AML-193 (cell line): Measurements from ENCODE around the gene CHKB.
A peak's percentile ranks its signal among the peaks of the same experiment; 100 is the strongest.

Experiments
- DNase-seq, 2 experiments: peaks; one replicate each; lab custom pipeline; 2025; lab: John Stamatoyannopoulos, UW

Gene CHKB

DNA sequence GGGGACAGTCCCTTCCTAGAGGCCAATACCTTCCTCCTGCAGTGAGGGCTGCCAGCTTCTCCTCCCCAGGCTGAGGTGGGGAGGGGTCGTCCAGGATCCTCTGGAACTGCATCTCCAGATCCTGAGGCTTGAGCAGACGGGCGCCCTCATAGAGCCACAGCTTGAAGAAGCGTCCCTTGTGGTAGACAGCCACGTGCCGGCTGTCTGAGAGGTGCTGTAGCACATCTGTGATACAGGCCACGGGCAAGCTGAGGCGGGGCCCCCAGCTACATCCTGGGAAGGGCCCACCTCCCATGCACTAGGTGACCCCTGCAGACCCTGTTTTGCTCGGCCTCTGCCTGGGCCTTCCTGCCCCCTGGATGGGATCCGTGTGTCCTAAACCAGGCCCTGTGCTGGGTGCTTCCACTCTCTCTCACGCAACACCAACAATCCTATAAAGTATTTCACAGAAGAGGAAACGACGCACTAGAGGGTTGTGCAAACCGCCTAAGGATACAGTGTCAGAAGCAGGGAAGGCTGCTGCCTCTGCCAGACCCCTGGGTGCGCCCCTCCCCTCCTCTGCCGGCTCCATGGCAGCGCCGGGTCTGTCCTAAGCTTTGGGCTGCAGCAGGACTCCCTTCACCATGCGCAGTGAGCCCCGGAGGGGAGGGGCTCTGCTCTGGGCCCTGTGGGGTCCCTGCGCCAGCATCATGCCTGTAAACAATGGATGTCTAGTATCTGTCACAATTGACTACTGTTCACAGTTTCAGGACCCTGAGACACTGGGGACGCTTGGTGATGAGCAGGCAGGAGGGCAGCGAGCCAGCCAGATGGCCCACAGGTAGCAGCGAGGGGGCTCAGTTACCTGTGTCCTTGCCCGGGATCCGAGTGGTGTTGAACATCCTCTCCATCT, 8.9 kb downstream of the CHKB start:
- DNase-seq = no peak

DNA sequence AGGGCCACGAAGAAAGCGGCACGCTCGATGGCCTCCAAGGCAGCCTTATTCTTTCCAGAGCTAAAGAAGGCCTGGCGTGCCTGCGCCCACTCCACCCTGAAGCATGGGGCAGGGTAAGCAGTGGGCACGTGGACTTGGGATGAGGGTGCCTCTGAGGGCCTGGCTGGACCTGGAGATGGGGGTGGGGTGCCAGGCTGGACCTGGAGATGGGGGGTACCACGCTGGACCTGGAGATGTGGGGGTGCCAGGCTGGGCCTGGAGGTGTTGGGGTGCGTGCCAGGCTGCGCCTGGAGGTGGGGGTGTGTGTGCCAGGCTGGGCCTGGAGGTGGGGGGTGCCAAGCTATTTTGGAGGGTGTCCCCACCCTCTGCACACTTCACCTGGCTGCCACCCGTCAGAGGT, 9.7 kb downstream of the CHKB start:
- no peak for DNase-seq

DNA sequence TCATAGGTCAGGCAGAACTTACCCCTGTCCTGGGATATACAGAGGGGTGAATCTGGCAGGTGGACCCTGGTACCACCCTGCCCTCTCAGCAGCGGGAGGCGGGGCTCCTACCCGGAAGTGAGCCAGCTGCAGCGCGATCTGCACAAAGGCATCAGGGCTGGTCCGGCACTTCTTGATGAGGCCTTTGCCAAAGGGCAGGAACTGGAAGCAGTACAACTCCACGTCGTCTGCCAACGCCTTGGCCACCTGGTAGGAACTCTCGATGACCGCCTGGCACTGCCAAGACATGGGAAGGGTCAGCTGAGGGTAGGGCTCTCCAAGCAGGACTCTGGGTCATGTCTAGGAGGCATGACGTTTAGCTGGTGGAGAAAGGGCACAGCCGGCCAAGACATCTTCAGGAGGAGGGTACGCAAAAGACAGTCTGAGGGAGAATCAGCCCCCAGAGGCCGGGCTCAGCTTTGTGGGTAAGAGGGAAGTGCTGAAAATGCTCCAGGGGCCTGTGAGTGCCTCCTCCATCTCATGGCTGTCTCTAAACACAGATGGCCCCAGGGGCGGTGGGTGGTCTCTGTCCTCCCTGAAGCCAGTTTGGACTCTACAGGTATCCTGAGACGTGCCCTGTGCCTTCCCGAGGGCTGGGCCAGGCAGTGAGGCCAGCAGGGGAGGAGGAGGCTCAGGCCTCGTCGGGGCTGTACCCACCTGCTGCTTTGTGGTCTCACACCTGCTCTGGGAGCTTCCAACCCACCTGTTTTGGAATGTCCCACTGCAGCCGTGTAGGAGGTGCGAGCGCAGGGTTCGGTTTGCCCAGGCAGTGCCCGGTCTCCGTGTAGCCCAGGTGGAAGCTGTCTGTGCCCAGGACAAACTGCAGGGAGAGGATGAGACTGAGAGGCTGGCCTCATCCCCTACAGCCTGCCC, 11.1 kb downstream of the CHKB start:
- no peak for DNase-seq

DNA sequence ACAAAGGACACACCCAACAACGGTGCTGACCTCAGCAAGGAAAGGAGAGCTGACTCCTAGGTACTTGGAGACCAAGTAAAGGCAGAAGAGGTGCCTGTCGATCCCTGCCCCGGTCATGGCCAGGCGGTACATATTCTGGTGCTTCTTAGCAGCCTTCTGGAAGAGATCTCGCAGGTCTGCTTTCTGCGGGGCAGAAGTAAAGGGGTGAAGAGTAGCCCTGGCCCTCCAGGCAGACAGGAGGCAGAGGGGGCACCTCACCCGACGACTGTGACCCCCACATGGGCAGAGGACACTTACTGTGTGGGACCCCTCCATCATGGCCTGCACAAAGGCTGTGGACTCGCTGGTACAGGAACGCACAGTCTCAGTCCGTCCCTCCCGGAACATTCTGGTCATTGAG, 11.8 kb downstream of the CHKB start:
- no peak for DNase-seq

DNA sequence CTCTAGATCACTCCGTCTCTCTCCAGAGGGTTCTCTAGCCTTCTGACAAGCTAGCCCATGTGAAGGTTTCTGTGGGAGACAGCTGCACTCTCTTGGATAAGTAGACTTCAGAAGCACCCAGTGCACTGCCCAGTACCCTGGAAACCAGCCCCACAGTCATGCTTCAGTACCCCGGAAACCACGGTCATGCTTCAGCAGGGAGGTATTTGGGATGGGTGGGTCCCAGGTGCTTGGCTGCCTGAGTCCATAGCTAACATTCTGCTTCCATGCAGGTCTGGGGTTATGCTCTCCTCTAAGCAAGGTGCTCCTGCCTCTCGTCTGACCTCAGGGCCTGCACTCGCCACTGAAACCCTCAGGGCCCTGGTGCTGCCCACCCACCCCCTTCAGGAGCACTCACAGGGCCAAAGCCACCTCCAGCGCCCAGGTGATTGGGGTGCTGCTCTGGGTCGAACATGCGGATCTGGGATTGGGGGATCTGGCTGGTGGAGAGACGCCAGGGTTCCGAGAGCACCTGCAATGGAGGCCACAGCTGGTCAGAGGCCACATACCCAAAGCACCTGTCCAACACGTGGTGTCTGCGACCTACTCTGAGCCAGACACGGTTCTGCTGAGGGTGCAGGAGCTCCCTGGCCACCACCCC, 12.6 kb downstream of the CHKB start:
- no peak for DNase-seq

DNA sequence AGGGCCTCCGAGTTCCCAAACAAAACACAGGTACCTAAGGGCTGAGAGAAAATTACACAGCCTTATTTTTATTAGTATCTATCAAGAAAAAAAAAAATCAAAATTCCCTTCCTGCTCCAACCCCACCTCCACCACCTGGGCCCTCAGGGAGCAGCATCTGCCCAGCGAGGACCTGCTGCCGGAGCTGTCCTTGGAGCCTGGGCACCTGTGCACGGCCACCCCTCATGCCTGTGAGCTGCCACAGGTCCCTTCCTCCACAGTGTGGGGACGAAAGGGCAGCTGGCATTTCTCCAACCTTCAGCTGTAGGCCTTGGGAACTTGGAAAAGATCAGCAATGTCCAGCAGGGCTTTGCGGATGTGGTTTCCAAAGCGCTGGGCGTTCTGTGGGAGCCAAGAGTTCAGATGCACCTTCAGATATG, 13.6 kb downstream of the CHKB start:
- DNase-seq = no peak

DNA sequence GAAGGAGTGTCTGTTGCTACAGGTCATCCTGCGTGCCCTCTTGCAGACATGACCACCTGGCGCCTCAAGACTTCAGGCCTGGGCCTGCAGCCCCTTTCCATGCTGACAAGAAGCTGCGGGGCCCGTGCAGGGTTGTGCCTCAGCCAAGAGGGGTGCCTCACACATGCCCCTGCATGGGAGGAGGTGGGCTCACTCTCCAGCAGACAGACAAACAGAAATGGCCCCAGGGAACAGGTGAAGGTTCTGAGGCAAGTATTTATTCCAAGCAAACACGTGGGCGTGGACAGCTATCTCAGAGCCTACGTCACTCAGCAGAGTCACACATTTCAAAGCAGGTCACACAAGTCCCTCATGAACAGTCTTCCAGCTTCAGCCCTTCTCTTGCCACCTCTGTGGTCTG, 14.0 kb downstream of the CHKB start:
- DNase-seq = no peak

DNA sequence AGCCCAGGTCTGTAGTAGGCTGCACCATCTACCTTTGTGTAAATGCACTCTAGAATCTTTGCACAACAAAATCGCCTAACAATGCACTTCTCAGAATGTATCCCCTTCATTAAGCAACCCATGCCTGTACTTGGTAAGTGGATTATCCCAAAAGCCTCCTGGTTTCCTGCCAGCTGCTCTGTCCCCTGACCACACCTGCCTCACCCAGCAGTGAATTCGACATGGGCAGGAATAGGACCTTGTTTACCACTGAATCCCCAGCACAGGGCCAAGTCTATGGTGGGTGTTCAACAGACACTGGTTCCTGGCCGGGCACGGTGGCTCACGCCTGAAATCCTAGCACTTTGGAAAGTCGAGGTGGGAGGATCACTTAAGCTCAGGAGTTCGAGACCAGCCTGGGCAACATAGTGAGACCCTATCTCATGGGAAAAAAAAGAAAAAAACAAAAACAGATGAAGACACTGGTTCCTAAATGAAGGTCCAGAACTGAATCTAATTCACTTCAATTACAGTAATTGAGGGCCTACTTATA, 14.9 kb downstream of the CHKB start:
- no peak for DNase-seq

DNA sequence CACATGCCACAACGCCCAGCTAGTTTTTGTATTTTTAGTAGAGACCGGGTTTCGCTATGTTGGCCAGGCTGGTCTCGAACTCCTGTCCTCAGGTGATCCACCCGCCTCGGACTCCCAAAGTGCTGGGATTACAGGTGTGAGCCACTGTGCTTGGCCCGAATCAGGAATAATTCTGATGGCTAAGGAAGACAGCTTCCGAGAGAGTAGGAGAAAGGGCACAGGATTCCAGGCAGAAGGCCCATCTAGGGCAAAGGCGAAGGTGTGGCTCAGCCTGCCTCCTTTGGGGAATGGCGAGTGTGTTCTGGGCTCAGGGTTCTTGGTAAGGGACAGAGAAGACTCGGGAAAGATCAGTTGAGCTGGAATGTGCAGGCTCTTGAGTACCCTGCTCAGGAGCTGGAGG, 18.4 kb downstream of the CHKB start:
- DNase-seq = no peak

DNA sequence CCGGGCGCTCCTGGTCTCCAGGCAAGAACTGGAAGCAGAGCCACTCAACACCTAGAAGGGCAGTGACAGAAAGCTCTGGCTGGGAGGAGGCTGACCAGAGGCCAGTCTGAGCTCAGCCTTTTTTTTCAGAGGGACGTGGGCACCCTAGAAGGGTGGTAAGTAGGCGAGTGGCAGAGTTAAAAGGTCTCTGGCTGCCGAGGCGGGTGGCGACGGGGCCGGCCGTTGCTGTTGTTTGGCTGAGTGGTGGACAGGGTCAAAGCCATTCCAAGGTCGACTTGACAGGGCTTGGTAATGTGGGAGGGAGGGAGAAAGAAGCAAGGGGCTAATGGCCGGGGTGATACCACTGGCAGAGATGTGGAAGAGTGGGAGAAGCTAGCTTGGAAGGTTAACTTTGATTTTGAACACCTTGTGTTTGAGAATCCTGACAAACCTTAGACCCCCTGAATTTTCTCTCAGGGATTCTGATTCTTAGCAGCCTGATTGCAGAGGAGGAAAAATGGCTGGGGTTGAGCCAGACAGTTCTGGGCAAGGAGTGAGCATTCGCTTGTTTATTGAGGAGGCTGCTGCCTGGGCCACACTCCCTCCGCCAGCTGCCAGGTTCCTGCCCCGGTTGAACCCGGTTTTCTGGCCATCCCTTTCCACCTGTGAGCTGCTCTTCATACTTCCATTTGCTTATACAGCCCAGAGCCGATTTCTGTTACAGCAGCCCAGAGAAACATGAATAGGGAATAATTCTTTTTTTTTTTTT, 19.1 kb downstream of the CHKB start:
- no peak for DNase-seq

DNA sequence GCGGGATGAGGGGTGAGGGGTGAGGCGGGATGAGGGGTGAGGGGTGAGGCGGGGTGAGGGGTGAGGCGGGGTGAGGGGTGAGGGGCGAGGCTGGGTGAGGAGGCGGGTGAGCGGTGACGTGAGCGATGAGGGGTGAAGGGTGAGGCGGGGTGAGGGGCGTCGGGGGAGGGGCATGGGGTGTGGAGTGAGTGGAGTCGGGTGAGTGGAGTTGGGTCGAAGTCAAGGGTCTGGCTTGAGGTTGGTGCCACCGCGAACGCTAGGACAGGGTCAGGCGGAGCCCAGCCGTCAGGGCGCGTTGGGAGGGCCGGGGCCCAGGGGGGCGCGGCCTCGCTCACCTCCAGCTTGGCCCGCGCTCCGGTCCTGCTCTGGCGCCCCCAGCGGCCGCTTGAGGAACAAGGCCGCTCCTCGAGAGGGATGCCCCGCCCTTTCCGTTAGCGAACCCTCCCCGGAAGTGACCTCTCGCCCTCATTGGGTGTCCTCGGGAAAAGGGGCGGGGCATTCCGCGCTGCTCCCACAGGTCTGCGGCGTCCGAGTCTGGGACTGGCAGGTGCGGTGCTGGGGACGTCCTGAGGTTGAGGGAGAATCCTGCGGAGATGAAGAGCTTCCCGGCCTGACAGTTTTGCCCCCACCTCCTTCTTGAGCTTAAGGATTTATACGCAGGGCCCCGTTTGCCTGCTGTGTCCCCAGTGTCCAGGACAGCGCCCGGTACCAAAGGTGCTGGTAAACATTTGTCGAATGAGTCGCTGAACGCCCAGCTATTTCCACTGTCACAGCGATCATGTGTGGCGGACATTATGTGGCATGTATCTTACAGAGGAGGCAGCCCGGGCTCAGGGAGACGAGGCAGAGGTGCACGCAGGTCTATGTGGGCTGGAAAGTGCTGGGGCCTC, 19.9 kb downstream of the CHKB start, which contains the start of gene SYCE3:
TSS of gene SYCE3 (minus strand) at position 397 of the 890 bp plus-strand sequence. CDS start 6,514 bp downstream, outside the sequence.
- DNase-seq = peak; percentile 84 to 90

DNA sequence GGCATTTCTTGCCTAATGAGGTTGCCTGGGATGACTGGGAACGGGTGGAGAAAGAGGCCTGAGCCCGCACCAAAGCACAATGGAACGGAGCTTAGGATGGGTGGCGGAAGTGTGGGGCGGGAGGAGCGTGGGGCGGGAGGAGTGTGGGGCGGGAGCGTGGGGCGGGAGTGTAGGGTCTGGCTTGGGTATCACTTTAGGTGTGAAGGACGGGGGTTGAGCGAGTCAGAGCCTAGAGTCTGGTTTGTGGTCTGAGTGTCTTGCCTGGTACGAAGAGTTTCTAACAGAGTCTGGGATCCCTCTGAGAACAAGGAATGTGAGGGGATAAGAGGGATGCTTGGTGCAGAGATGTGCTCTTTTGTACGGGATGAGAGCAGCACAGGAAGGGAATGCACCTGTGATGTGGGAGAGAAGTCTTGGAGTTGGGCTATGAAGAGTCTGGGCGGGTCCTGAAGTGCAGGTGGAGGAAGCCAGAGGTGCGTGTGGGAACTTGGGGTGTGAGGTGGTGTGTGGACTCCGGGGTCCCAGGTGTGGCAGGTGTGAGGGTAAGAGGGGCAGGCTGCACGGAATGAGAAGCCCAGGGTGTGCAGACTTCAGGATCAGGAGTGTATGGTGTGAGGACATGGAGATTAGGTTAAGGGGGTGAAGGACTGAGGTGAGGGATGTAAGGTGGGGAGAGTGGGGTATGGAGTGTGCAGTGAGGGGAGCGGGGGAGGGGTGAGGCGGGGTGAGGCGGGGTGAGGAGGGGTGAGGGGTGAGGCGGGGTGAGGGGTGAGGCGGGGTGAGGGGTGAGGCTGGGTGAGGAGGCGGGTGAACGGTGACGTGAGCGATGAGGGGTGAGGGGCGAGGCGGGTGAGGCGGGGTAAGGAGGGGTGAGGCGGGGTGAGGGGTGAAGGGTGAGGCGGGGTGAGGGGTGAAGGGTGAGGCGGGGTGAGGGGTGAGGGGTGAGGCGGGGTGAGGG, 21.0 kb downstream of the CHKB start:
- no peak for DNase-seq

DNA sequence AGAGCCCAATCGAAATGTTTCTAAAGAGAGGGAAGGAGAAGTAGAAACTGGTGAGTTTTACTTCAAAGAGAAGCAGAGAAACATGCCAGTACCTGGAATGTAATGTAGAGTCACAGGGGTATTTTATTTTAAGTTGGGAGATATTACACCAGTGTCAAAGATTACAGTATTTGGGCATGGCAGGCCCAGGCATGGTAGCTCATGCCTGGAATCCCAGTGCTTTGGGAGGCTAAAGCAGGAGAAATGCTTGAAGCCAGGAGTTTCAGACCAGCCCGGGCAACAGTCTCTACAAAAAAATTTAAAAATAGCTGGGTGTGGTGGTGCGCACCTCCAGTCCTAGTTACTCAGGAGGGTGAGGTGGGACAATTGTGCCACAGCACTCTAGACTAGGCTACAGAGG, 22.6 kb downstream of the CHKB start:
- no peak for DNase-seq

DNA sequence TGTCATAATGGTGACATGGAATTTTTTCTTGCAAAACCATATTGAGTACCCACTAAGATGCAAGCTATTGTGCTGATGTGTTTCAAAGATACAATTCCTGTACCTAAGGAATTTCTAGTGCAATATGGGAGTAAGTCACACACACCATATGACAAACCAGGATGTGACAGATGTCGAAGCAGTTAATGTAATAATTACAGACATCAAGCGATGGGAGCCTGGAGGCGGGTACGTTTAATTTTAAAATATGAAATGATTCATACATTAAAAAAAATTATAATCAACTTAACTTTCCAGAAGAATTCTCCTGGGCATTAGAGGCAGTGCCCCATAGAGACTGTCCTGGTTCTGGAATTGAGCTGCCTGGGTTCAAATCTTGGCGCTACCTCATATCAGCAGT, 25.9 kb downstream of the CHKB start:
- DNase-seq = no peak

DNA sequence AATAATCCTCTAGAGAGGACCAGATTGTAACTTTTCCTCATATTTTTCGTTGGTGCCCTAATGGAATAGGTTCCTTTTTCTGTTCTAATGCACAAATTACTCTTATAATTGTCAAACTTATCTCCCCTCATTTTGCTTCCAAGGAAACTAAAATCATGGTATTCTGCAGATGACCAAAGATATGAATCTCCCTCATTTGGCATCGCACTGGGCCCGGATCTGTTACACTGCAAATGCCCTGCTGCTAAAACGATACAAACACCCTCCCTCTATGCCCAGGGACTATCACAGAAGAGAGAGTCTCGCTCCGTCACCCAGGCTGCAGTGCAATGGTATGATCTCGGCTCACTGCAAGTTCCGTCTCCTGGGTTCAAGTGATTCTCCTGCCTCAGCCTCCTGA, 29.3 kb downstream of the CHKB start:
- no peak for DNase-seq

DNA sequence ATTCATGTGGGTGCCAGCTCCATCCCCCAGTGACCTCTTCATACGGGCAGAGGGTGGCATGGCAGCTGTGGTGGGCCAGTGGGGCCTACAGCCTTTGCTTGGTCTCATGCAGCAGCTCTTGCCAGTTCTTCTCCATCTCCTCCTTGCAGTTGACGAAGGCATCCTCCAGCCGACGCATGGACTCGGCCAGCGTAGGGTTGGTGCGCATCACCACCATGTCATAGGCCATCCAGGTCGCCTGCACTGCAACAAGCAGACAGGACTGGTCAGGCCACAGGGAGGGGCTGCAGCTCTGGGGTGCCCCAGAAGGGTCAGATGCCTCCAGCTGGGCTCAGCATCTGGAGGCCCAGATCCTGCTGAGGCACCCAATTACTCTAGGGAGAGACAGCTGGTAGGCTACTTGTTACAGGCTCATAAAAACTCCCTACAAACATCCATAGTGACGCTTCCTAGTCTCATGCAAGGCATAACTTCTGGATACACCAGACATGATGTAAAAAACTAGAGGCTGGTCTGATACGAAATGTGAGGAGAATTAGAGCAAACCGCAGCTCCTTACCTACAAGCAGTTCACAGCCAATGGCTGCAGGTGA, 31.4 kb downstream of the CHKB start:
- DNase-seq = no peak

DNA sequence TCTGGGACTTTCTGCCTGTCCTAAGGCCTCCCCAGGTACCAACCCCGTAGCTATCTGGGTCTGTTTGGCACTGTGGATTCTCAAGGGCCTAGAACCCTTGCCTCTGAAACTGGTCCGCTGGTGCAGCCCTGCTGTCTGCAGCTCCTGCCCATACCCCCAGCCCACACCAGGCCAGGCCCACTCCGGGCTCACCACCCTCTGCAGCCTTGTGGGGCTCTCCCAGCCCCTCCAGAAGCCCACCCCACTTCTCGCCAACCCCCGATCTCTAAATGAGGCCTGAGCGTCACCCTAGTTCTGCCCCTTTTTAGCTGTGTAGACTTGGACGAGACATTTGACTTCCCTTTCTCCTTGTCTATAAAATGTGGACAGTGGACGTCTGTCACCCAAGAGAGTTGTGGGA, 32.3 kb downstream of the CHKB start:
- no peak for DNase-seq

DNA sequence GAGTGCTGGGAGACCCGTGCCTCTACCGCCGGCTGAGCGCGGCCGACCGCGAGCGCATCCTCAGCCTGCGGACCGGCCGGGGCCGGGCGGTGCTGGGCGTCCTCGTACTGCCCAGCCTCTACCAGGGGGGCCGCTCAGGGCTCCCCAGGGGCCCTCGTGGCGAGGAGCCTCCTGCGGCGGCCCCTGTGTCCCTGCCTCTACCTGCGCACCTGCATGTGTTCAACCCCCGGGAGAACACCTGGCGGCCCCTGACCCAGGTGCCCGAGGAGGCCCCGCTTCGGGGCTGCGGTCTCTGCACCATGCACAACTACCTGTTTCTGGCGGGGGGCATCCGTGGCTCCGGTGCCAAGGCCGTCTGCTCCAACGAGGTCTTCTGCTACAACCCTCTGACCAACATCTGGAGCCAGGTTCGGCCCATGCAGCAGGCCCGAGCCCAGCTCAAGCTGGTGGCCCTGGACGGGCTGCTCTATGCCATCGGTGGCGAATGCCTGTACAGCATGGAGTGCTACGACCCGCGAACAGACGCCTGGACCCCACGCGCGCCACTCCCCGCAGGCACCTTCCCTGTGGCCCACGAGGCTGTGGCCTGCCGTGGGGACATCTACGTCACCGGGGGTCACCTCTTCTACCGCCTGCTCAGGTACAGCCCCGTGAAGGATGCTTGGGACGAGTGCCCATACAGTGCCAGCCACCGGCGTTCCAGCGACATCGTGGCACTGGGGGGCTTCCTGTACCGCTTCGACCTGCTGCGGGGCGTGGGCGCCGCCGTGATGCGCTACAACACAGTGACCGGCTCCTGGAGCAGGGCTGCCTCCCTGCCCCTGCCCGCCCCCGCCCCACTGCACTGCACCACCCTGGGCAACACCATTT, 33.5 kb downstream of the CHKB start:
- no peak for DNase-seq
